GM04503 (cell line): ENCODE measurements around the gene GTSE1.

ENCODE experiments used
- DNase-seq: peaks from one replicate; pipeline ENCODE4 v3.0.0-alpha.2; 2012; ENCODE audit warnings: low read depth

GTSE1 gene

DNA sequence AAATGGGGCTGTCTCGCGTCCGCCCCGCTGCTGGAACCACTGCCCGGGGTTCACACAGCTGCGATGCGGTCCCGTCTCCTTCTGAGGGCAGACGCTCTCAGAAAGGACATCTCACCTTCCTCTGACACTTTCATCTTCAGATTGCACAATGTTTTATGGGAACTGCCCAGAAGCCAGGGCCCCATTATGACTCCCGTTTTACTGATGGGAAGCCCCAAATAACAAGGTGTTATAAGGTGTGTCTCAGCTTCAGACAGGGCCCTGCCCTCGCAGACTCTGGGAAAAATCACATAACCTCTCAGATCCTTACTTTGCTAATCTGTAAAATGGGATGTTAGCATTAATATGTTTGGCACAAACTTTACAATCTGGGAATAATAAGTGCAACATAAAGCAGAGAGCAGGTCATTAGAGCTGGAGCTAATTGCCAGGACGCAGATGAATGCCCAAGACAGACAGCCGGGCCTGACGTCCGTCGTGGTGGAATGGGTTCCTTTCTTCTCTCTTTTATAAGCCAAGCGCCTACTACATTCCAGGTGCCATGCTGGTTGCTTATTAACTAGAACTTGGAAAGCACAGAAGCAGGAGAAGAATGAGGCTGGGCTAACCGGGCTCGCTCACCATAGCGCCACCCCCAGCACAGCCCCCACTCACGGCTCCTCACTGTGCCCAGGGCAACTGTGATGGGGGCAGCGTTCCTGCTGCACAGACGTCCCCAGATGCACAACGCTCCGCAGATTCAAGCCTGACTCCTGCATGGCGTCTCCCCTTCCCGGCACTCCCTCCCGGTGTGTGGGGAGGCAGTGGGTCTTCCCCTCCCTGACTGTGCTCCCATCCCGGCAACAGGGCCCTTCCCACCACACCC lies 82.6 kb downstream of the GTSE1 start:
- no peak for DNase-seq

DNA sequence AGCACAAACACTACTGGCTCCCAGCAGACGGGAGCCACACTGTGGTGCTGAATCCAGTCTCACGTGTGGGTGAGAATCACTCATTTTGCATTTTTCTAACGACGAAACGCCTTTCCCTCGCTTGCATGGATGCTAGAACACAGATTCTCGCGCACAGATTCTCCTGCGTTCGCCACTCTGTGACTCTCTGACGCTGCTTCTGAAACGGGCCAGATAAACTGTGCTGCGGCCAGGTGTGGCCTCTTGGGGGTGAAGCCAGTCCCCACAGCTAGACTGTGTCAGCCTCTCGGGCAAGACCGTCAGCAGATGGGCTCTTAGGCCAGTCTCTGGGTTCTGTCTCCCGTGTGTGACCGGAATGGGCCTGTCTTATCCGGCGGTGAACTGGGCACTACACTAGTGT lies 83.4 kb downstream of the GTSE1 start:
- no peak for DNase-seq
